ENCODE results near the gene ELN. TPM values are rescaled to one million over a fixed set of nuclear protein-coding genes. Genes with fewer than 3 reads are reported as not detected.

ELN gene
- total RNA-seq, 1 donor from 2014 or later = 83.3 TPM

DNA sequence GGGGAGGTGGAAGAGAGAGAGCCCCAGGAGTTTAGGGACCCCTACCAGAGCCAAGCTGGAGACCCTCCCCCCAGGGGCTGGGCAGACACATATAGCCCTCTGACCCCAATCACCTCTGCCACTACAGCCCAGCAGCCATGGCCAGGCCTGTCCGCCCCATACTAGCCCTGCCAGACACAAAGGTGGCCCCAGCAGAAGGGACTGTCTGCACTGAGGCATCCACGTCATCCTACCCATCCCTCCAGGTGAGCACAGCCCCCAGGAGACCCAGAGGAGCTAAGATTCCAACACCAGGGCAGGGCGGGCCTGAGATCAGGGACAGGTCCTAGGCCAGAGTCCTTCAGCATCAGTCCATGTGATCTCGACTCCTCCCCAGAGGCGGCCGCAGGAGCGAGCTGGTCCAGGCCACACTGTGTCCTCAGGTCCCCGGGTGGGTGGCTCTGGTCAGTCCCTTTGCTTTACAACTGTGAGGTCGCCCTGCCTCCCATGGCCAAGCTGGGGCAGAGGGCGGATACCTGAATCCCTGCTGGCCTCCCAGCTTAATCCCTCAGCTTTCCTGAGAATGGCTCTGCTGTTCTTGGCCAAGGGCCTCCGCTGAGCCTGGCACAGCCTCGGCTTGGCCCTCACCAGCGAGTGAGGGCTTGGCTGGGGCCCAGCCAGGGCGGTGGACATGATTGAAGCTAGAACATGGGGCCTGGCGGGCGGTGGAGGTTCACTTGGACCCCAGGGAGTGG lies 14.3 kb upstream of the ELN start:
- no peak overlapping the region for H3K27ac ChIP-seq
- no peaks in the 10 kb centered on the region for H3K36me3 ChIP-seq
- H3K27me3 ChIP-seq (ENCODE audit: low read depth) = no peaks in the 10 kb centered on the region
- ATAC-seq = no peak
- no peaks in the 10 kb centered on the region for H3K9me3 ChIP-seq
- TF ChIP-seq, protein P1, sequence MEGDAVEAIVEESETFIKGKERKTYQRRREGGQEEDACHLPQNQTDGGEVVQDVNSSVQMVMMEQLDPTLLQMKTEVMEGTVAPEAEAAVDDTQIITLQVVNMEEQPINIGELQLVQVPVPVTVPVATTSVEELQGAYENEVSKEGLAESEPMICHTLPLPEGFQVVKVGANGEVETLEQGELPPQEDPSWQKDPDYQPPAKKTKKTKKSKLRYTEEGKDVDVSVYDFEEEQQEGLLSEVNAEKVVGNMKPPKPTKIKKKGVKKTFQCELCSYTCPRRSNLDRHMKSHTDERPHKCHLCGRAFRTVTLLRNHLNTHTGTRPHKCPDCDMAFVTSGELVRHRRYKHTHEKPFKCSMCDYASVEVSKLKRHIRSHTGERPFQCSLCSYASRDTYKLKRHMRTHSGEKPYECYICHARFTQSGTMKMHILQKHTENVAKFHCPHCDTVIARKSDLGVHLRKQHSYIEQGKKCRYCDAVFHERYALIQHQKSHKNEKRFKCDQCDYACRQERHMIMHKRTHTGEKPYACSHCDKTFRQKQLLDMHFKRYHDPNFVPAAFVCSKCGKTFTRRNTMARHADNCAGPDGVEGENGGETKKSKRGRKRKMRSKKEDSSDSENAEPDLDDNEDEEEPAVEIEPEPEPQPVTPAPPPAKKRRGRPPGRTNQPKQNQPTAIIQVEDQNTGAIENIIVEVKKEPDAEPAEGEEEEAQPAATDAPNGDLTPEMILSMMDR (IDR thresholded peaks at IDR 0.05) = no peak
- no peak for DNase-seq
- intact Hi-C loops (cut with DNase I) = no loop called here
- H3K4me3 ChIP-seq = no peak overlapping the region
- H3K4me1 ChIP-seq = peaks cover 11% of the 10 kb centered on the region

DNA sequence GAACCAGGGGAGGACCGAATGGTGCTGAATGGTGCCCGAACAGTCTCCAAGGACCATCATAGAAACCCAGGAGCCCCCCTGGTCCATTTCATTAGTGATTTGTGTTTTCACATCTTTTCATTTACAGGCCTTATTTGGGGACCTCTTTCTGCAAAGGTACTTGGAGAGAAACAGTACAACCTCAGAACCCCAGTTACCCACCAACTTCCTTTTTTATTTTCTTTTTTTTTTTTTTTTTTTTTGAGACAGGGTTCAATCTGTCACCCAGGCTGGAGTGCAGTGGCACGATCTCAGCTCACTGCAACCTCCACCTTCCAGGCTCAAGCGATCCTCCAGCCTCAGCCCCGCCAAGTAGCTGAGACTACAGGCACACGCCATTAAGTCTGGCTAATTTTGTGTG lies 13.0 kb upstream of the ELN start:
- intact Hi-C loops (cut with DNase I) = no loop called here
- TF ChIP-seq, protein P1 (IDR thresholded peaks at IDR 0.05) = no peak
- H3K27ac ChIP-seq = no peak overlapping the region
- no peaks in the 10 kb centered on the region for H3K36me3 ChIP-seq
- no peak overlapping the region for H3K4me3 ChIP-seq
- peaks cover 11% of the 10 kb centered on the region for H3K4me1 ChIP-seq
- no peak for ATAC-seq
- no peaks in the 10 kb centered on the region for H3K9me3 ChIP-seq
- H3K27me3 ChIP-seq (ENCODE audit: low read depth) = no peaks in the 10 kb centered on the region
- DNase-seq = no peak

DNA sequence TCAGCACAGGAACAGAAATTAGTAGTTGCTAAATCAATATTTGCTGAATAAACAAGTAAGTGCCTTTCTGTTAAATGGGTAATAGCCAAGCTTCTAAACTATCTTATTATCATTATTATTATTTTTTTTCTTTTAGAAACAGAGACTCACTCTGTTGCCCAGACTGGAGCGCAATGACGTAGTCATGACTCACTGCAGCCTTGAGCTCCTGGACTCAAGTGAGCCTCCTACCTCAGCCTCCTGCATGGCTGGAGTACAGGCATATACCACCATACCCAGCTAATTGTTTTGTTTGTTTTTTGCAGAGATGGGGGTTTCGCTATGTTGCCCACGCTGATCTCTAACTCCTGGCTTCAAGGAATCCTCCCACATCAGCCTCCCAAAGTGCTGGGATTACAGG lies 12.3 kb upstream of the ELN start:
- Histone ChIP-seq H3K4me1 (peaks cover 11% of the 10 kb centered on the region), H3K27ac (no peak overlapping the region), H3K9me3 (no peaks in the 10 kb centered on the region), H3K27me3 (ENCODE audit: low read depth) (no peaks in the 10 kb centered on the region), H3K36me3 (no peaks in the 10 kb centered on the region), H3K4me3 (no peak overlapping the region)
- no peak for DNase-seq
- no peak for ATAC-seq
- intact Hi-C loops (cut with DNase I) = no loop called here
- TF ChIP-seq, protein P1 (IDR thresholded peaks at IDR 0.05) = no peak

DNA sequence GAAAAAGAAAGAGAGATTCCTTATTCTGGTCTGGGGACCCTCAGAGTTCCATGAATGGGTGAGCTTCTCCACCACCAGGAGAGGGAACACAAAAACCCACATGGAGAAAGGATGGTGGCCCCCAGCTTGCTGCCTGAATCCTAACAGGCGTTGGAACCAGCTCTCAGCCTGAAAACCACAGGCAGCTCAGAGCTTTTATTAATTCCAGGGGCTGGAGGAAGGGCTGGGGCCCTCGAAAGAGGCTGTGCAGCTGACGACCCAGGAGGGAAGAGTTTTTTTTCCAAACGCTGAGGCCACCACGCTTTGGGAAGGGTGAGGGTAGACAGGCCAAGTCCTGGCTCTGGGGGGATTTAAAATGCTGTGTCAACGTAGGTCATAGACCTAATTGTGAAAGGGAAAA lies 10.8 kb upstream of the ELN start:
- H3K4me1 ChIP-seq = peaks cover 15% of the 10 kb centered on the region
- no peak for ATAC-seq
- intact Hi-C loops (cut with DNase I) = no loop called here
- H3K9me3 ChIP-seq = no peaks in the 10 kb centered on the region
- no peak for DNase-seq
- H3K4me3 ChIP-seq = no peak overlapping the region
- no peak overlapping the region for H3K27ac ChIP-seq
- peaks cover 6% of the 10 kb centered on the region for H3K27me3 ChIP-seq (ENCODE audit: low read depth)
- TF ChIP-seq, protein P1 (IDR thresholded peaks at IDR 0.05) = no peak
- H3K36me3 ChIP-seq = no peaks in the 10 kb centered on the region

DNA sequence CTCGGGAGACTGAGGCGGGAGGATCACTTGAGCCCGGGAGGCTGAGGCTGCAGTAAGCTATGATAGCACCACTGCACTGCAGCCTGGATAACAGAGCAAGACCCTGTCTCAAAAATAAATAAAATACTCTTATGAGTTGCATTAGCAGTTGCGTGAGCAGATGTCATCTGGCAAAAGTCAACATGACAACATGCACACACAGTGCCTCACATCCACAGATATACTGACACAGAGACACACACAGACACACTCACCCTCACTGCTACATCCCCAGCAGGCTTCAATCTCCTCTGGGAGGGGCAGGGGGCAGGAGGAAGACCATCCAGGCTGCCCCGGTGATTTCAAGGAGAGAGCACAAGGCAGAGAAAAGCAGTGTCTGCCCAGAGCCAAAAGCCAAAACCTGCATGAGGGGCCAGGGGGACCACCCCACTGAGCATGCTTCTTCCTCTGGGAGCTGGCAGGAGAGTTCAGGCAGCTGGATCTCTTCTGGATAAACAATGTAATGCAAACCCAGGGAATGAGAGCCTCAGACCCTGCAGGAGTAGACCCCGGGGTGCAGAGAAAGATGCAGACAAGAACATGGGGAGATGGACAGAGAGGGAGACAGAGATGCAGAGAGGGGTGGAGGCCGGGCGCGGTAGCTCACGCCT lies 9.6 kb upstream of the ELN start:
- peaks cover 27% of the 10 kb centered on the region for H3K4me1 ChIP-seq
- H3K36me3 ChIP-seq = no peaks in the 10 kb centered on the region
- intact Hi-C loops (cut with DNase I) = no loop called here
- no peak overlapping the region for H3K27ac ChIP-seq
- H3K9me3 ChIP-seq = no peaks in the 10 kb centered on the region
- ATAC-seq (no peak), DNase-seq (no peak)
- TF ChIP-seq, protein P1 (IDR thresholded peaks at IDR 0.05) = no peak
- H3K27me3 ChIP-seq (ENCODE audit: low read depth) = peaks cover 6% of the 10 kb centered on the region
- no peak overlapping the region for H3K4me3 ChIP-seq
